GM19468 (cell line): Measurements from ENCODE around the gene EMP1.

Source experiments
- ATAC-seq: cut with Tn5 transposase; IDR thresholded peaks from one replicate; pipeline ENCODE4 v1.9.1; 2021; ENCODE audit warnings: mild to moderate bottlenecking, moderate library complexity, moderate number of reproducible peaks; ENCODE audit not compliant: unreplicated experiment; ENCODE audit errors: extremely low read depth

EMP1 gene

GRCh38 chr12:13196130-13196921 is at the start of gene EMP1:
Gene EMP1, plus strand, starts transcription at chr12:13196726. Its CDS starts 14,785 bp downstream, at chr12:13211511.
- ATAC-seq: no peak

DNA sequence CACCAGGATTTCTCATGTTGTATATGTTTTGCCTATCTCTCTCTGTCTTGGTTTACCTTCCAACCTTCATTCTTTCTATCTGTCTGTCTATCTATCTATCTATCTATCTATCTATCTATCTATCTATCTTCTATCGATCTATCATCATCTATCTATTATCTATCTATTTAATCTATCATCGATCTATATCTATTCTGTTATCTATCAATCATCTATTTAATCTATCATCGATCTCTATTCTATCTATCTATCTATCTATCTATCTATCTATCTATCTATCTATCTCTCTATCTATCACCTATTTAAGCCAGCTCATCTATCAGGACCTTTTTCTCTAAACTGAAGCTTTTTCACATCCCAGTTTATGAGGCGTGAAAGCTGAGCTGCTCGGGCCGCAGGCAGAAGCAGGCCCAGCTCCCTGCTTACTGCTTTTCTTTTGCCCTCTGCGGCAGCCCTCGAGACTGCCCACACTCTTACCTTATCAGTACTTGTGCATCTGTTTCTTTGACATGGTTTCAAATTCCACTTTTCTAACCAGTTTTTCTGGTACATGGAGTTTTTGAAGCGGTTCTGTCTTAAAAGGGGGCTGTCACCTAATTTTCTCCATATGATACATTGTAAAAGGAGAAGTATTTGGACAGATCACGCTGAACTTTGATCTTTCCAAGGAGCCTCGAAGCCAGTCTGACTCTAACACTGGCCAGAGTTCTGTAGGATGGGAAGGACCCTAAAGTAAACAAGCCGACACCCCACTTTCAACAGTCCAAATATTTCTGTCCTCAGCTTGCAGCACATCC is 48.6 kb upstream of the EMP1 start:
- no peak for ATAC-seq

- no peak for ATAC-seq
Measured at GRCh38 chr12:13148485-13148847, 48.1 kb upstream of the EMP1 start.

GRCh38 chr12:13149411-13149810 is 47.1 kb upstream of the EMP1 start:
- no peak for ATAC-seq

DNA sequence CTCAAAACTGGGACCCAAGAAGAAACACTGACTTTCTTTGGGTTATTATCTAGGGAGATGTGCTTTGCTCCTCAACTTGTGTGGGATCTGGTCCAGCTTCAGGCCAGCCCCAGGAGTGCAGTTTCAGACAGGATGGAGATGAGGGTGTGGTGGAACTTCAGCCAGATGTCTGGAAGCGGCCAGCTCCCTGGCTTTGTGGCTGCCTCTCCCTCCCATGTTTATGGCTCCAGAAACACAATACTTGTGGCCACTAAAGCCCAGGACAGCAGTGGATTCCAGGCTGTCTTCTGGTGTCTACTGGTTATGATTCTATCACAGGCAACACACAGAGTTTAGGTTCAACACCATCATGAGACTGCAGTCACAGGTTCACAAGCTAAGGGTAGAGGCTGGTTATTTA is 44.2 kb upstream of the EMP1 start:
- ATAC-seq: no peak

- no peak for ATAC-seq
Measured at GRCh38 chr12:13152756-13153155, 43.8 kb upstream of the EMP1 start.

DNA sequence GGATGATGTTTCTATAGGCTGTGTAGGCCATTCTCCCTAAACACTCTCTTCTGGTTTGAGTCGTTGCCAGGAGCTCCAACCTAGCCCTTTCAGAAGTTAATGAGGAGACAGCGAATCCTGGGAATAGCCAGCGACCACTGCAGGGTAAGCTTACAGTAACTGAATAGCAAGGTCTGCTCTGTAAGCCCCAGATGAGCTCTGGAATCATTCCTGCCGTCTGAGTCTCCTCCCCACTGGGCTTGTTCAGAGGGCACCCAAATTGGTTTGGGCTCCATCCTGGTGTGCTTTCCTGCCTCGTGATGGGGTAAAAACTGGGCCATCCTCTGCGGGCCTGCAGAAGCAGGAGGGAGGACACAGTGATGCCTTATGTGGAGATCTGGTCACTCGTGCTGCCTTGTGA is 43.3 kb upstream of the EMP1 start:
- ATAC-seq: no peak

DNA sequence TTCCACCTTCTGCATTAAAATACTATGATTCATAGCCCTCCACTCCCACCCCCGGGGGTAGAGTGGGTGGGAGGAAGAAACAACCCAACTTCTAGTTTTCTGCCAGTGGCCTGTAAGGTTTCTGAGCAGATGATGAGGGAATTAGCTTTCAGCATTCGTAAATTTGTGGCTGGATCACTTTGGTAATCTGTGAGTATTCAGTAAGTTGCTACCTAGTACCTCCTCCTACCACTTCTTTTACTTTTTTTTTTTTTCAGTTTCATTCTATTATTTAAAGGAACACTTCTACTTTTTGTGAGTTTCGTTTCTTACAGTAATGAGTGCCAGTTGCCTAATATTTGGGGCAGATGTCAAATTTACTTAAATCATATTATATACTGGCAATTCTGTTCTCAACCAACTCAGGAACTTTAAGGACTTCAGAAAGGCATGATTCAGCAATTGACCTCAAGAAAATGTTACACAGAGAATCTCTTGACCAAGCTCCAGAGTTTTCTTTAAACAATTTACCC is 42.4 kb upstream of the EMP1 start:
- no peak for ATAC-seq

DNA sequence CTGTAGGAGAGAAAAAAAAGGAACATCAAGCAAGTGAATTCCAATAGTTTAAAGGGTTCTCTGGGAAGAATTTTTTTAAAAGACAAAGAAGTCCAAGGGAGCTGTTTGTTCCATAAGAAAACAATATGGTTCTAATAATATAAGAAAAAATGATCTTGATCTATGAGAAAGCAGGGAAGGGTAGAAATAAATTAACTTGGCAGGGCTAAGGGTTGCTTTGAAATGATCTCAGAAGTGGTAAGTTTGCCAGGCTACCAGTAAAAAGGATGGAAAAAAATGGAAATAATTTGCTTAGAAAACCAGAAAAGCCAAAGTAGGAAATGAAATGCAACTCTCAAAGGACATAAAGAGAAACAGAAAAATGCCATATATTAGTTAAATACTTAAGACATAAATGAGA is 41.7 kb upstream of the EMP1 start:
- no peak for ATAC-seq

- no peak for ATAC-seq
Measured at GRCh38 chr12:13156277-13156676, 40.2 kb upstream of the EMP1 start.

DNA sequence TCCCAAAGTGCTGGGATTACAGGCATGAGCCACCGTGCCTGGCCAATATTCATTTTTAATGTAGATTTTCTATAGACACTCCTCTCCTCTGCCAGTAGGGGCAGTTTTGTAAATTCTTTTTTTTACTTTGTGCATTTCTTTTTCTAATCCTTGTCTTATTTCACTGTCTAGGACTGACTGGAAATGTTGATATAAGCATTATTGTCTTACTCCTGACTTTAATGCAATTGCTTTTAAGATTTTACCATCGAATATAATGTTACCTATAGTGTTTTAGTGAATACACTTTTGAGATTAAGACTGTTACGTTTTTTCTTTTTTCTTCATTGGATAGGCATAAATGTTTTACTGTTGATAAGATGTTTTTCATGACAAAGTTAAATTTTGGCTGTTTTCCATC is 35.4 kb upstream of the EMP1 start:
- ATAC-seq: no peak

DNA sequence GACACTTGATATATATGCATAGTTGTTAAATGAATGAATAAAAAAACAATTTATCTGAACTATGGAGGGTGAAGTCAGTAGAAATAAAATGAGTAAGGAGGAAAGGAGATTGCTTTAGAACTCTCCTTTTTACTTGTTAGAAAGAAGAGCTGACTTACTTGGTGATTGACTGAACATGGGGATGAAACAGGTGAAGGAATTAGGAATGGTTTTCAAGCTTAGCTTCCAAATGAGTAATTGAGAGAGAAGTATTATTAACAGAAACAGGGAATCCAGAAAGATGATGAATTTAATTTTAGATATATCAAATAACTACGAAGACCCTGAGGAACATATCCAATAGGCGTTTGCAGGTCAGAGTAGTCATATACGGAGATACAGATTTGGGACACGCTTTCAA is 33.6 kb upstream of the EMP1 start:
- no peak for ATAC-seq

GRCh38 chr12:13163868-13164635 is 32.5 kb upstream of the EMP1 start:
- ATAC-seq: no peak

- ATAC-seq: no peak
Measured at GRCh38 chr12:13164921-13165616, 31.5 kb upstream of the EMP1 start.

- peak; percentile 68 for ATAC-seq
Measured at GRCh38 chr12:13165617-13166041, 30.9 kb upstream of the EMP1 start.

DNA sequence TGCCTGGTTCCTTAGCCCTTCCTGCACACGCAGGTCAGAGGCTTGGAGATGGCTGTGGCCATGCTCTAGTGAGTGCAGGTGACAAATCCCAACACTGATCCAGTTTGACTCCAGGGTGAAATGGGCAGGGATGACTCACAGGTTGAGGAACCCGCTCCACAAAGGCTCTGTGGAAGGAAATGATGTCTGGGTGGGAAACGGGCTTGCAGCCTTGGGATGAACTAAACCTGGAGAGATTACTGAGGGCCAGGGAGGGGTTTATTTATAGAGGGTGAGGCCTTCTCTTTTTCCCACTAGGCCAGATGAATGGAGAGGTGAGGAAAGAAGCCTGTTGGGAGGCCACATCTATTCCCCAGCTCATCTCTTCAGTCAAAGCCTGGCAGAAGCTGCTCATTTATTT is 29.3 kb upstream of the EMP1 start:
- ATAC-seq: no peak

DNA sequence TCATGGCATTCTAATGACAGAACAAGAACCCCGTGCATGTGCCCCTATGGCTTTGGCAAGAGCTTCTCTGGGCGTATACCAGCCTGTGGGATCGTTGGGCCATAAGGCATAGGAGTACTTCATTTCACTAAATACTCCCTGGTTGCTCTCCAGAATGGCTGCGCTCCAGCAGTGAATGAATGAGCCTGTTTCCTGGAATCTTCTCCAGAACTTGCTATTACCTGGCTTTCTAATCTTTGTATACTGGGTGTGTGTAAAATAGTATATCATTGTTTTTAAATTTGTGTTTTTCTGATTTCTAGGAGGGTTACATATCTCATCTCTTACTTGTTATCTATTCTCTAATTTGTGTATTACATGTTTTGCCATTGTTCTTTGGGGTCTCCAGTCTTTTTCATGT is 28.6 kb upstream of the EMP1 start:
- no peak for ATAC-seq

DNA sequence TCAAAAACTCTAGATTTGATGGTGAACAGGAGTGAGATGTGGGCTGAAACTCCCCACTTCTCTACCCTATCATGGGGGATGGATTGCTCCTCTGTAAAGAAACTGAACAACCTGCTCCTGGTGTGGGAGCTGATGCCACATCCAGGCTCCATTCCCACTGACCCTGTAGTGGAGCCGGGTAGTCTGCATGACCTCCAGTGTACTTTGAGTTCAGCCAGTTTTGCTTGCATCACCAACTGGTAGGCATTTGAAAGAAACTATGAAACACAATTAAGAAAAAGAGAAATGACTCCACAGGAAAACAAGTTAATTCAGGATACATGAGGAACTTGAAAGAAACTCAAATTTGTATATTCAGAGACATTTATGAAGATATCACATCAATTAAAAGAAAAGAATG is 27.3 kb upstream of the EMP1 start:
- ATAC-seq: no peak

- no peak for ATAC-seq
Measured at GRCh38 chr12:13170892-13171490, 25.5 kb upstream of the EMP1 start.
